Limb (tissue), 2 donors: ENCODE data around the gene KCNG2.

ENCODE experiments used
- DNase-seq, 2 donors: peaks; one replicate each; pipeline ENCODE4 v3.0.0-alpha.2; 2016; ENCODE audit errors: extremely low spot score in 2 of 2

Gene KCNG2

GRCh38 chr18:79816981-79817606 lies 19.4 kb downstream of the KCNG2 start:
- no peak for DNase-seq

DNA sequence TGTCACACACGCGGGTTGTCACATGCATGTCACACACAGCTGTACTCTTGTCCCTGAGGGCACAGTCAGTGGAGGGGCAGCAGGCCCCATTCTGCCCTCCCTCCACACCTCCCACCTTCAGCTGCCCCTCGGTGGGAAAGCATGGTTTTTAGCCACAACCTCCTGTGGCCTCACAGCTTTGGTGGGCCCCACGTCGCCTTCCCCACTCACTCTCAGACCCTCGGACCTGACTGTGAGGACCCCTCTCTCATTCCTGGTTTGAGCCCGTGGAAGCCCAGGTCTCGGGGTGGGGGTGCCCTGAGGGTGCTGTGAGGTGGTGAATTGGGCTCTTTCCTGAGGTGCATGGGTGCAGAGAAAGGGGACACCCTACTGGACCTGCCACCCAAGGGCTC lies 19.9 kb downstream of the KCNG2 start:
- no peak for DNase-seq

GRCh38 chr18:79818036-79818435 lies 20.3 kb downstream of the KCNG2 start:
- no peak for DNase-seq

GRCh38 chr18:79818631-79819030 lies 20.9 kb downstream of the KCNG2 start:
- DNase-seq, result no peak

DNA sequence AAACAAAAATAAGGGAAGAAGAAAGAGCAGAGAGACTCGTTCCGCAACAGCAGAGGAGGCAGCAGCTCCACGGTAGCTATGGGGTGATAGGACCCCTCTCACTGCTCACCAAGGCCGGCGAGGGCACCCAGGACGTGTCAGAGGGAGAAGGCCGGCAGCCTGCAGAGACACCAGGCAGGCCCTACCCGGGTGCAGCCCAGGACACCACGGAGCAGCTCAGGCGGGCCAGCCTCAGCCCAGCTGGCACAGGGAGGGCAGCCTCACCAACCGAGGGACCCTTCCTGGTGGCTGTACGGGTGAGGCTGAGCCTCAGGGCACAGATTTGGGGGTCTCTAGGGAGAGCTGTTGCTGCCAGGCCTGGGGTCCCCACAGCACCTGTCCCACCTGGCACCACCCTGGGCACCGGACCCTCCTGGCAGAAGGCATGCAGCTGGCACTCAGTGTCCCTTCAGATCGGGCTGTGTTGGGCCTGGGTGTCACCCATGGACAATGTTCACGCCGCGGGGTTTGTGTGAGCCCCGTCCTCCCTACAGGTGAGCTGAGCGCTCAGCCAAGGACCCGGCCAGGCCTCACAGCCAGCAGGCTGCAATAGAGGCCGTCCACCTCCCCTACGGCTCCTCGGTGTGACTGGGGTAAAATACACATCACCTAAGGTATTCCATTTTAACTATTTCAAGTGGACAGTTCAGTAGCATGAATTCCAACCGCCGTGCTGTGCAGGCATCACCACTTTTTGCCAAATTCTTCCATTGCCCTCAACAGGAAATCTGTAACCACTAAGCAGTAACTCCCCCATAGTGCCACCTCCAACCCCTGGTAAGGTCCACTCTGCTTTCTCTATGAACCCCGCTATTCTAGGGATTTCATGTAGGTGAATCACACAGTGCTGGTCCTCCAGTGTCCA lies 21.6 kb downstream of the KCNG2 start:
- DNase-seq, result no peak

DNA sequence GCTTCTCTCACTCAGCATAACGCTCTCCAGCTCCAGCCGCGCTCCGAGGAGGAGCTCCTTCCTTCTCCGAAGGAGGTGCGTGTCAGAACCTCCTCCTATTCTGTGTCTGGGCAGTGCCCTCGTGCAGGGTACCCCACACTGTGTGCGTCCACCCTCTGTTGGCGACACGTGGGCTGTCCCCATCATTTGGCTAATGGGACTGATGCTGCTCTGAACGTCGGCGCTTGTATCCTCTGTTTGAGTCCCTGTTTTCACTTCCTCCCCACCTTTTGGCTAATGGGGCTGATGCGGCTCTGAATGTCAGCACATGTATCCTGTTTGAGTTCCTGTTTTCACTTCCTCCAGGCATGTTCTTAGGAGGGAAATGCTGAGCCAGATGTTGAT lies 22.2 kb downstream of the KCNG2 start:
- no peak for DNase-seq

- no peak for DNase-seq
These were observed 25.4 kb downstream of the KCNG2 start for GRCh38 chr18:79823120-79823519.

- no peak for DNase-seq
These were observed 28.2 kb downstream of the KCNG2 start for GRCh38 chr18:79825913-79826312.

DNA sequence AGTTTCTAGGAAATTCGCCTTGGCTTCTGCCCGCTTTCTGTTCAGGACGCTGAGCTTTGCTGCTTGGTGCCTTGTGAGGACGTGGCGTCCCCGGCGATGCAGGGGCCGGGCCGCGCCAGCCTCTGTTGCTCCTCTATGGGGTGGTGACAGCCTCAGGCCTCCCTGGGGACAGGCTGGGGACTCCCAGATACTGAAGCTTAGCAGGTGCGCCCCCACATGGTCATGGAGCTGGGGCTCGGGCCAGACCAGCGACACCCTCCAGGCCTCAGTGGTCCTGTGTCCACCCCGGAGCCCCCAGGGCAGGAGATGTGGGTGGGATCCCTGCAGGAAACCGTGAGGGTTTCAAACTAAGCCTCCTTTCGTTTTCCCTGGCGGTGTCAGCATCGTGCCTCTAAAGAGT lies 29.2 kb downstream of the KCNG2 start:
- no peak for DNase-seq

GRCh38 chr18:79828258-79828657 lies 30.5 kb downstream of the KCNG2 start:
- no peak for DNase-seq

DNA sequence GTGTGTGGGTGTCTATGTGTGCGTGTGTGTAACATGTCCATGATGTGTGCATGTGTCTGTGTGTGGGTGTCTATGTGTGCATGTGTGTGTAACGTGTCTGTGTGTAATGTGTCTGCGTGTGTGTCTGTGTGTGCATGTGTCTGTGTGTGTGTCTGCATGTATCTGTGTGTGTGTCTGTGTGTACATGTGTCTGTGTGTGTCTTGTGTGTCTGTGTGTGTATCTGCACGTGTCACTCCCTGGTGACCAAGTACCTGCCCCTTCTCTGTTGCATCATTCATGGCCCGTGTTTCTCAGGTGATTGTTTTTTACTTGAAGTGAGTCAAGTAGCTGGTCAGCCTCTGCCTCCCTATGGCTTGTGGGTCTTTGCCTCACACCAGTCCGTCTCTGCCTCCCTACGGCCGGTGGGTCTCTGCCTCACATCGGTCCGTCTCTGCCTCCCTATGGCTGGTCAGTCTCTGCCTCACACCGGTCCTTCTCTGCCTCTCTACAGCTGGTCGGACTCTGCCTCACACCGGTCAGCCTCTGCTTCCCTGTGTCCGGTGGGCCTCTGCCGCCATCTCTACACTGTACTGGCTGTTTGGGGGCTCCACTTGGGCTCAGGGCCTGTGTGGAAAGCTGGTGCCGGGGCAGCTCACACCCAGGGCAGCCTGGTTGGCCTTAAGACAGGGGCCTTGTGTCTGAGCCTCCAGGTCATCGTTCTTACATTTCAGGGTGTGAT lies 31.6 kb downstream of the KCNG2 start:
- no peak for DNase-seq

GRCh38 chr18:79832169-79832568 lies 34.4 kb downstream of the KCNG2 start:
- DNase-seq, result no peak

- no peak for DNase-seq
These were observed 37.1 kb downstream of the KCNG2 start for GRCh38 chr18:79834834-79835233.

- no peak for DNase-seq
These were observed 44.2 kb downstream of the KCNG2 start for GRCh38 chr18:79841936-79842335.

GRCh38 chr18:79844999-79845563 lies 47.3 kb downstream of the KCNG2 start:
- no peak for DNase-seq

DNA sequence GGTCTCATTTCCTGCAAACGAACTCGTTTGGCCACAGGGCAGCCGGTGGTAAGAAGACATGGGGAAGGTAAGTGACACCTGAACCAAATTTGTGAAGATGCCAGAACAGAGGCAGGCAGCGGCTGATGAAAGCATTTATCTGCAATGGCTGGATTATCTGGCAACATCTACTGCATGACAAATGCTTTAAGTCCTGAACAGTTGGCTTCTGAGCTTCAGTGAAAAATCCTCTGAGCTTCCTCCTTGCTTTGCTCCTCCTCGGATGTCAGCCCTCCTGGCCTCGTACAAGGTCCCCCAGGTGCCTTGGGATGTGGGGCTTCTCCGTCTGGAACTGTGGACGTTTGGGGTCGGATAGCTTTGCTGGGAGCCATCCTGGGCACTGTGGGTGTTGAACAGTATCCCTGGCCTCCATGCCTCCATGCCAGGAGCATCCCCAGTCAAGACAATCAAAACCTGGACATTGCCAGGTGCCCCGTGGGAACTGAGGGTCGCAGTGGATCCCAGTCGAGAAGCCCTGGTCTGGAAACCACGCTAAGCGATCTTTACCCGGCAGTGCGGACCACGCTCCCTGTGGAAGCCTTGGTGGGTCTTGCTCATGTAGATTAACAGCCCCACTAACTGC lies 49.3 kb downstream of the KCNG2 start:
- no peak for DNase-seq

- DNase-seq, result no peak
These were observed 50.0 kb downstream of the KCNG2 start for GRCh38 chr18:79847606-79848293.

DNA sequence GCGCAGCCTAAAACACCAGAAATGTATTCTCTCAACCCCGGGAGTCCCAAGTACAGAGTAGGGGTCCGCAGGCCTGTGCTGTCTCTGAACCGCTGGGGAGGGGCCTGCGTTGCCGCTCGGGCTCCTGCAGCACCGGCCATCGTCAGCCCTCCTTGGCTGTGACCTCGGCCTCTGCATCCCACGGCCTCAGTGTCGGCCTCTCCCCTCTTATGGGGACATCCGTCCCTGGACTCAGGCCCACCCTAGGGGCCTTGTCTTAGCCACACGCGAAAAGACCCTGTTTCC lies 50.5 kb downstream of the KCNG2 start:
- no peak for DNase-seq

DNA sequence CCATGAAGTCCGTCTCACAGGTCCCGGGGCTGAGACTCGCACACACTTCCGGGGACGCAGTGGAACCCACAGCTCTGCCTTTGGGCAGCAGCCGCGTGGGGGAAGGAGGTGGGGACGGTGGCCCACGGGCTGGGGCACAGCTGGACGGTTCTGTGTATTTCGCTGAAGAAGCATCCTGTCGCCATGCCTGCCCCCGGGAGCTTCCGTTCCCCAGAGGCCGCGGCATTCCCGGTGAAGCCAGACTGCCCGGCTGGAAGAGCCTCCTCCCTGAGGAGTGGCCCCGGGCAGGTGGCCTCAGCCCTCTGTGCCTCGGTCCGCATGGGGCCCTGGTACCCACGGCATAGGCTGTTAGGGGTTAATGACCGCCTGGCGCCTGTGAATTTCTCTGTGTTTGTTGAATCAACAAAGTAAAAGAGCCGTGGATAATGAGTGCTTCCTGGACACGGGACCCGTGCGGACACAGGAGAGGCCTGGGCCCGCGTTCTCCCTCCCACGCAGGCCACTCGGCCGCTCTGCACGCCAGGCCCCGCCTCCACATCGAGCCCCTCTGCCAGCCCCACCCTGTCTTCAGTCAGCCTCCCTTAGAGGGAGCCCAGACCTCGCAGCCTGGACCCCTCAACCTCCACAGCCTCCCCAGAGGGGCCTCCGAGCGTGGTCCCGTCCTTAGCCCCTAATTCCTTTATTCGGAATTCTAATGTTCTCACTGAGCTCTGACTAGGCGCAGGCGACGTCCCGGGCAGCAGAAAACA lies 51.0 kb downstream of the KCNG2 start:
- no peak for DNase-seq
